Left ventricle myocardium inferior (tissue), 1 donor: ENCODE results near the gene PANK4. TPM values are rescaled to one million over a fixed set of nuclear protein-coding genes. Genes with fewer than 3 reads are reported as not detected.

Experiments used
- DNase-seq: peaks from one replicate; pipeline ENCODE4 v3.0.0-alpha.2; 2020
- H3K27ac ChIP-seq: fragments of 200-600 bp; replicated peaks from 2 replicates; pipeline ENCODE4 v1.8.0; 2021
- H3K27me3 ChIP-seq: fragments of 200-600 bp; 2 replicates; pipeline ENCODE4 v1.8.0; 2021; ENCODE audit warnings: low read depth
- H3K36me3 ChIP-seq: fragments of 200-600 bp; 2 replicates; pipeline ENCODE4 v1.8.0; 2021
- H3K4me1 ChIP-seq: fragments of 200-600 bp; 2 replicates; pipeline ENCODE4 v1.8.0; 2021
- H3K4me3 ChIP-seq: fragments of 200-600 bp; 2 replicates; pipeline ENCODE4 v1.8.0; 2021; ENCODE audit warnings: mild to moderate bottlenecking, moderate library complexity
- H3K9me3 ChIP-seq: fragments of 200-600 bp; replicated peaks from 2 replicates; pipeline ENCODE4 v1.8.0; 2021
- intact Hi-C: fragments of 100-400 bp; cut with micrococcal nuclease; formaldehyde crosslinking; loops from one replicate; pipeline ENCODE4 v1.11.0; 2022
- total RNA-seq: library from RNA; stranded (reverse); fragmentation: NEBNext Ultra II Directional; extraction: Animal tissue kit (Norgen Biotek cat#: 25700); gene quantifications from one replicate; pipeline ENCODE4 v1.2.1, GENCODE V29; 2021
- TF ChIP-seq, protein P1 (sequence below): fragments of 200-600 bp; IDR thresholded peaks from 2 replicates; pipeline ENCODE4 v1.8.0; 2021; ENCODE audit warnings: antibody characterized with exemption, mild to moderate bottlenecking, borderline replicate concordance
- donor health status: DM: no; HTN: yes; CAD: no; lungs with severe emphysema.

PANK4 gene
- total RNA-seq, 1 donor from 2014 or later, result 42.8 TPM

DNA sequence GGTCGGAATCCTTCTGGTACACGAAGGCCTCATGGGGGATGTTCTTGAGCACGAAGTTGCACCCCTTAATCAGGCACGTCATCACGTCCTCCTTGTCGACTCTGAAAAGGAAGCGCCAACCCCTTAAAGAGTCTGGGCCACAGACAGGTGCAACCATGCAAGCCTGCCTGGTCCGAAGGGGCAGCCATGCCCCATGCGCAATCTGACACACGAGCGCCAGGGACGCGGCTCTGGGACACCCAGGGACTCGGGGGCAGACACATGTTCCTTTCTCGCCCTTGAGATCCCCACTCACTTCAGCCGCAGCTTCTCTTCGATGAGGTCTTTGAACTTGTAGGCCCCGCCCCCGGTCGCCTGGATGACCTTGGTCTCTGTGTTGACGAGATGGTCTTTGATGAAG, 5.6 kb downstream of the PANK4 start:
- H3K27me3 ChIP-seq, result no peaks in the 10 kb centered on the region
- H3K9me3 ChIP-seq, result no peaks in the 10 kb centered on the region
- DNase-seq, result no peak
- H3K4me3 ChIP-seq, result no peak overlapping the region
- no peak overlapping the region for H3K27ac ChIP-seq
- H3K36me3 ChIP-seq, result peaks cover 59% of the 10 kb centered on the region
- intact Hi-C loops, result no loop called here
- TF ChIP-seq, protein P1, sequence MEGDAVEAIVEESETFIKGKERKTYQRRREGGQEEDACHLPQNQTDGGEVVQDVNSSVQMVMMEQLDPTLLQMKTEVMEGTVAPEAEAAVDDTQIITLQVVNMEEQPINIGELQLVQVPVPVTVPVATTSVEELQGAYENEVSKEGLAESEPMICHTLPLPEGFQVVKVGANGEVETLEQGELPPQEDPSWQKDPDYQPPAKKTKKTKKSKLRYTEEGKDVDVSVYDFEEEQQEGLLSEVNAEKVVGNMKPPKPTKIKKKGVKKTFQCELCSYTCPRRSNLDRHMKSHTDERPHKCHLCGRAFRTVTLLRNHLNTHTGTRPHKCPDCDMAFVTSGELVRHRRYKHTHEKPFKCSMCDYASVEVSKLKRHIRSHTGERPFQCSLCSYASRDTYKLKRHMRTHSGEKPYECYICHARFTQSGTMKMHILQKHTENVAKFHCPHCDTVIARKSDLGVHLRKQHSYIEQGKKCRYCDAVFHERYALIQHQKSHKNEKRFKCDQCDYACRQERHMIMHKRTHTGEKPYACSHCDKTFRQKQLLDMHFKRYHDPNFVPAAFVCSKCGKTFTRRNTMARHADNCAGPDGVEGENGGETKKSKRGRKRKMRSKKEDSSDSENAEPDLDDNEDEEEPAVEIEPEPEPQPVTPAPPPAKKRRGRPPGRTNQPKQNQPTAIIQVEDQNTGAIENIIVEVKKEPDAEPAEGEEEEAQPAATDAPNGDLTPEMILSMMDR, result no peak
- H3K4me1 ChIP-seq, result peaks cover 41% of the 10 kb centered on the region

DNA sequence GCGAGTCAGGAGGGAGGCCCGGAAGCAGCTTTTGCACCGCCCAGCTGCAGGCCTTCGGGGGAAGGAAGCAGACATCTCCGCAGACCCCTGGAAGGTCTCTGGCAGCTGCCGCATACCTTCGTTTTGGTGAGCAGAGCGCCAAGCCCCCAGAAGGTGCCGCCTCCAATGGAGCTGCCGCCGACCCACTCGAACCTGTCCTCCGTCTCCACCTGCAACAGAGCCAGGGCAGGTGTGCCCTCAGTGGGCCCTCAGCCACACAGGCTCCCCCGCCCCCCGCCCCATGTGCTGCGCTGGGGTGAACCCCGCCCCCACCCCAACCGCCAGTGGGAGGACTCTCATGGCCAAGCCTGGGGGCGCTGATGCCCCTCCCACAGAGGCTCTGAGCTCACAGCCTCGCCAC, 6.2 kb downstream of the PANK4 start:
- H3K4me3 ChIP-seq, result no peak overlapping the region
- TF ChIP-seq, protein P1, result no peak
- peaks cover 65% of the 10 kb centered on the region for H3K36me3 ChIP-seq
- no peak overlapping the region for H3K27ac ChIP-seq
- no peaks in the 10 kb centered on the region for H3K27me3 ChIP-seq
- peaks cover 35% of the 10 kb centered on the region for H3K4me1 ChIP-seq
- DNase-seq, result no peak
- intact Hi-C loops, result no loop called here
- H3K9me3 ChIP-seq, result no peaks in the 10 kb centered on the region

DNA sequence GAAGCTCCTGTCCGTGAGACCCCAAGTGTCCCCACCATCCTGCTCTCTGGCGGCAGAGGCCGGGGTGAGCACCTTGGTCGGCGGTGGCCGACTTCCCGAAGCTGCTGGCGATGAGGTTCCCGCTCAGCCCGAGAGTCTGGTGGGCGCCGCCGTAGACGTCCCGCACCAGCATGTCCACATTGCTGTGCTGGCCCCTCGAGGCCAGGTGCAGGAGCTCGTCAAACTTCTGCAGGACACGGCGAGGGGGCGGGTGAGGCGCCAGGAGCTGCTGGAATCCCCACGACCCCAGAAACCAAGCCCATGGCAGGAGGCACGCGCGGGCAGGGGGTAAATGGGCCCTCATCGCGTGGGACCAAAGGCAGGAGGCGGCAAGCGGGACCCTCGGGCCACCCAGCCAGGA, 6.7 kb downstream of the PANK4 start:
- Histone ChIP-seq H3K27ac (no peak overlapping the region), H3K27me3 (no peaks in the 10 kb centered on the region), H3K9me3 (no peaks in the 10 kb centered on the region), H3K4me3 (no peak overlapping the region), H3K4me1 (peaks cover 30% of the 10 kb centered on the region), H3K36me3 (peaks cover 70% of the 10 kb centered on the region)
- TF ChIP-seq, protein P1, result no peak
- intact Hi-C loops, result no loop called here
- DNase-seq, result no peak

DNA sequence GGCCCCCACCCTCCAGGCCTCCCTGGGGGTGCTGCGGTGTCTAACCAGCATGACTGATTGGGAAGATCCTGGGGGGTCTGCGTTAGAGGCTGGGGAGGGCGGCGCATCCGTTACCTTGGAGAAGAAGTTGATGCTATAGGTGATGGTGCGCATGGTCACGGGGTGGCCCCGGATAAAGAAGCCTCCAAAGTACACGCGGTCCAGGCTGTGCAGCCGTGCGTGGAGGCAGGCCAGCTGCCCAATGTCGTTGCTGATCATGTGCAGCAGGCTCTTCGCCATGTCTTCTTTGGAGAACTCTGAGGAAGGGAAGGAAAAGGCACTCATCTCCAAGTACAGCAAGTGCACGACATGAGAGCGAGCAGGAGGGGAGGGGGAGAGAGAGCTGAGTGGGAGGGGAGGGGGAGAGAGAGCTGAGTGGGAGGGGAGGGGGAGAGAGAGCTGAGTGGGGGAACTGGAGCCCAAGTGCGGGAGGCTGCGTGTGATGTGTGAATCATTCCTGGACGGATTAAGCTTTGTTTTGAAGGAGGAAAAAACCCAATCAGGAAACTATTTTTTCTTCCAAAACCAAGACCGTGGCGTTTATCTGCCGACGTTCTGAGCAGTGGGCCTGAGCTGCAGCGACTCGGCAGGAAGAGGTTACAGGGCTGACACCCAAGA, 7.2 kb downstream of the PANK4 start:
- TF ChIP-seq, protein P1, result no peak
- no peaks in the 10 kb centered on the region for H3K27me3 ChIP-seq
- peaks cover 74% of the 10 kb centered on the region for H3K36me3 ChIP-seq
- intact Hi-C loops, result no loop called here
- DNase-seq, result no peak
- no peaks in the 10 kb centered on the region for H3K9me3 ChIP-seq
- H3K4me1 ChIP-seq, result peaks cover 24% of the 10 kb centered on the region
- H3K4me3 ChIP-seq, result no peak overlapping the region
- H3K27ac ChIP-seq, result no peak overlapping the region

DNA sequence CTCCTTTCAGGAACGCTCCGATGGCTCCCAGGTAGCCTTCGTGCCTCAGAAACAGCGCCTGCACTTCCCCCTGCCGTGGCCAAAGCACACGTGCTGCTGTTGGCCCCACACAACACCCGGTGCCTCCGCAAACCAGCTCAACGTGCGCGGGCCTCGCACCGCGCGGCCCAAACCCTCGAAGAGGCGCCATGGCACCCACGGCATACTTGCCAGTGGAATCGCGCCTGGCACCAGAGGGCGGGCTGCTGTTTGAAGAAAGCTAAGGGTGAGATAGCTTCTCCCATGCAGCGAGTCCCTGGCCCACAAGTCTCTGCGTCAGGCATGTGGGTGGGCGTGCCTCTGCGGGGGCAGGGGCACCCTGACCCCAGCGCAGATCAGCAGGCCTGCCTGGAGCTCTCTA, 7.9 kb downstream of the PANK4 start:
- Histone ChIP-seq H3K27ac (no peak overlapping the region), H3K4me3 (no peak overlapping the region), H3K36me3 (peaks cover 80% of the 10 kb centered on the region), H3K9me3 (no peaks in the 10 kb centered on the region), H3K27me3 (no peaks in the 10 kb centered on the region), H3K4me1 (peaks cover 18% of the 10 kb centered on the region)
- TF ChIP-seq, protein P1, result no peak
- no peak for DNase-seq
- intact Hi-C loops, result no loop called here
